GM19099 (cell line): ENCODE measurements around the gene TPCN1.

ENCODE experiments used
- POLR2A ChIP-seq: IDR thresholded peaks from 3 replicates; pipeline ENCODE4 v1.6.1; 2011; ENCODE audit warnings: low read depth; ENCODE audit not compliant: insufficient read length; ENCODE audit errors: extremely low read depth

The TPCN1 gene

DNA sequence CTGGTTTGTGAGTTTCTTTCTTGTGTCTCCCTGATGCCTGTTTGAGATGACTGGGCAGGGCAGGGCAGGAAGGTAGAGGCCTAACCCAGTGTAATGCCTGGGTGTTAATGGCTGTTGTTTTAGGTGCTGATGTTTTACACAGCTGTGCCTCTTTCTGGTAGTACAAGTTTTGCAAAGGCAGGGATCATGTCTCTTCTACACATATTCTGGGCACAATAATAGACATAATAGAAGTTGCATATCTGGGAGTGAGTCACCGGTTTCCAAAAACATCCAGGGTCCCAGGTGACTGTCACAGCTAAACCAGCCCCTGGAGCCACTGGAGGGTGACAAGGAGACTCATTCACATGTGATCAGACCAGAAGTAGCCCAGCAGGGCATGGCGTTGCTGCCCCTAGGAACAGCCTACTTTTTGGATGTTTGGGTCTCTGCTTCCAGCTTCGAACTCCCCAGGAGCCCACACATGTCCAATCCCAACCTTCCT is 18.1 kb downstream of the TPCN1 start:
- TF ChIP-seq POLR2A = no peak

DNA sequence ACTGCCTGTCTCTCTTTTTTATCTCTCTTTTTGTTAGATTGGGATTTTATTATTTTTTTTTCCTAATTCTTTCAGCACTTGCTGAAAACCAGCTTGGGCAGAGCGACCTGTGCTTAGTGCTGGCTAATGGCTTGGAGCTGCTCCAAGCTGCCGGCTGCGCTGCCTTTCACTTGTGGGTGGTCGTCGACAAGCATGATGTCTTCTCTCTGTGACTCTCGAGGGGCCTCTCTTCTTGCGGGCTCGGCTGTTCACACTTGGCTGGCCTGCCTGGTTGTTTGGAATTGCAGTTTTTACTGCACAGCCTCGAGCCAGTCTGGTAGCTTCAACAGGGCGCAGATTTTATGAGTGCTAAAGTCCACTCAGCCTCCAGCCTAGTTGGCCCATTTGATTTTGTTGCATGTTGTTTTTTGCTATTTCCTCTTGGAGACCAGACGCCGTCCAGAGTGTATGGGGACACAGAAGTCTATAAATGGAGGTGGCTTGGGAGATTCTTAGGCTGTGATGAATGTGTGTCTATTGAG is 18.6 kb downstream of the TPCN1 start:
- TF ChIP-seq POLR2A = no peak

DNA sequence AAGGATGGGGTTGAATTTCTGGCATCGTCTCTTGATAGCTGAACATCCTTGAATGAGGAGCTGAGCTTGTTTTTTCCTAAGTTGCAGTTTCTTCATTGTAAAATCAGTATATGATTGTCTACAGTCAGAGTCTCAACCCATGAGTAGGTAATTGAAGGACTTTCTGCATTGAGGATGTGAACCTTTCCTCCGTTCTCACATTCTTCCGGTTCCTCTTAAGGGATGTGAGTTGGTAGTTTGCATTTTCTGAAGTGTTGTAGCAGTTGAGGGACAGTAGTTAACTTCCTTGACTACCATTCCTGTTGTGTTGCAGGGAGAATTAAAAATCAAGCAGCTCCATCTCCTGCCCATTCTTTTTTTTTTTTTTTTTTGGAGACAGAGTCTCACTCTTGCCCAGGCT is 19.1 kb downstream of the TPCN1 start:
- no peak for TF ChIP-seq POLR2A

DNA sequence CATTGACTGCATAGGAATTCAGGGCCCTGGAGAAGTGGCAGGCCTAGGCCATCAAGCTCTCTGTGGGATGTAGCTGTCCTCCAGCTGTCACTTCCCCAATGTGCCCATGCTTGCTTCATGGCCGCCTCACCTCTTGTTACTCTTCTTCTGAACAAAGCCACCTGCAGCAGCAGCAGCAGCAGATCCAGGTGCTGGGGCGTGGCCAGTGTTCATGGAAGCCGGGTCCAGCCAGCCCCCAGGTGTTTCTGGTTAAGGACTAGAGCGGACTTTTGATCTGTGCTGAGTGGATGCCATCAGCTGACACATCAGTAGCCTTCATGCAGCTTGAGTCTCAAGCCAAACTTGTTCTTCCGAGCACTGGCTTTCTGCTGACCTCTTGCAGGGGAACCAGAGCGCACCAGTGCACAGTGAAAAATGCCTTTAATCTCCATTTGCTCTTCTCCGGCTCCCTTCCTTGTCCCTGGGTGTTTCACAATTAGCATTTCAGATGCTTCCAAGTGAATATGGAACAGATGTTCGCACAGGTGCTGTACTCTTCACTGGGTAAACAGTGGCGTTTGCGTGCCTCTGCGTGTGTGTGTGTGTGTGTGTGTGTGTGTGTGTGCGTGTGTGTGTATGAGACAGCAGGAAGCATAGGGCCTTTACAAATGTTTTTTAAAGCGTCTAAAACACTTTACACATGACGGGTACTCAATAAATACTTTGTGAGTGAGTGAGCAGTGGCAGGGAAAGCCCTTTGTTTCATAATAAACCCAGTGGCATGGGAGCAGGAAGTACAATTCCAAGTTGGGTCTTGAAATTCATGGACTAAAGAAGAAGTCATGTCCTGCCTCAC is 20.1 kb downstream of the TPCN1 start:
- no peak for TF ChIP-seq POLR2A

DNA sequence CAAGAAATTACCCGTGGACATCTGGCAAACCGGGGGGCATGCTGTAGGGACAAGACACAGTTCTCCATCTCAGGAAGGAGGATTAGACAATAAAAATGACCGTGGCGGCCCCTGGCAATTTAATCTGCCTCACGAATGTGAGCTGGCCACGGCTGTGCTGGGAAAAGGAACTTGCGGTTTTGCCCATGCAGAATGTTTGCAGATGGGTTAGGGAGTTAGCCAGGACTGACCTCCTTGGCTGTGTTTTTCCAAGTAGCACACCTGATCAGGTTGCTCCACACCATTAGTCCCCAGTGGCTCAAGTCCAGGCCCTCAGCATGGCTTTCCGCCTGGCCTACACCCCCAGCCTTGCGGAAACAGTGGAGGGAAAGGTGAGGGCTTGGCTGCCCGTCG is 20.8 kb downstream of the TPCN1 start:
- no peak for TF ChIP-seq POLR2A

DNA sequence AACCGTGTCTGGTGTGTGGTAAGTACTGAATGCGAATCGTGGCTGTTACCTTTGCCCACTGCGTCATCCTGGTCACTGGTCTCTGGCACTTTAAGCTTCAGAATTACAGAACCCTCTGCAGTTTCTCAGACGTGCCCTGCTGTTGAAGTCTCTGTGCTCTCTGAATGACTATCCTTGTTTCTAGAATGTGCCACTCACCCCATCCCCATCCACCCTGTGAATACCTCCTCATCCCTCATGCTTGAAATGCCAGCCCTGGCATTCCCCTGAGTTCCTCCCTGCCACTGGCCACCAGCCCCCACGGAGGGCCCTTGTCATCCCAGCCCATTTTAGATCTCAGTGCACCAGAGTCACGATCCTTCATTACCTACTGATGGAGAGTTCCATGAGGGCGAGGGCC is 21.3 kb downstream of the TPCN1 start:
- no peak for TF ChIP-seq POLR2A

DNA sequence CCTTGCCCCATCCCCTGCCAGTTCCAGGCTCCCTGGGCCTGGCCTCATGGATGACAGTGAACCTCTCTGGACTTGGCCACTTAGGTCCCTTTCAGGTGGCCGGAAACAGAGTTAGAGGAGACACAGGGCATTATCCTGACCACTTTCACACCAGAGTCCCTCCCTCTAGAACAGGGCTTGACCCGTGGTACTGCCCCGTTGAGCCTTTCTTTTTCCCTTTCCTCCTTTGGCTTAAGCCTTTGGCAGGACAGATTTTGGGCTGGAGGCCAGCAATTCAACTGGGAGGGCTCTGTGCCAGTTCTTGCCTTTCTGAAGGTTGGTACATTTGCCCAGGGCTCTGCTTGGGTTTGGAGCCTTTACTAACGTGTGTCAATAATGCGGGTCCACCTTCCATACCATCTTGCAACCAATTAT is 22.8 kb downstream of the TPCN1 start:
- no peak for TF ChIP-seq POLR2A

DNA sequence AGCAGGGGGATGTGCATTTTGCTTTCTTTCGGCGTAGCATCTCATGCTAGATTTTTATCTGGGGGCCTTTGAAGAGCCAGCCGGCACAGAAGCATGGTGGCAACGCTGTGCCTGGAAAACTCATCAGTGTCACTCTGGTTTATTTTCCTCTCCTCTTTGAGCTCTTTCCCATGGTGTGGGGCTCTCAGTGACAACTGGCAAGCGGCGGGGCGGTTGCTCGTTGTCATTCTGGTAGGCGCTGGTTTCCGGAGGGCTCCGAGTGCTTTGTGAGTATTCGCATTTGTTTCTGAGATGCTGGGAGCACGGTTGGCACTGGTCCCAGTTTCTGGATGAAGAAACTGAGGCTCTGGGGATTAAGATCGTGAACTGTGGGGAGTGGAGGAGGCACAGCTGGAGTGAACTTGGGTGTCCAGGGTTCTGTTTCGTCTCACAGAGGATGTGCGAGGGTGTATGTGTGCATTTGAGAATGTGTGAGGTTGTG is 23.3 kb downstream of the TPCN1 start:
- no peak for TF ChIP-seq POLR2A

DNA sequence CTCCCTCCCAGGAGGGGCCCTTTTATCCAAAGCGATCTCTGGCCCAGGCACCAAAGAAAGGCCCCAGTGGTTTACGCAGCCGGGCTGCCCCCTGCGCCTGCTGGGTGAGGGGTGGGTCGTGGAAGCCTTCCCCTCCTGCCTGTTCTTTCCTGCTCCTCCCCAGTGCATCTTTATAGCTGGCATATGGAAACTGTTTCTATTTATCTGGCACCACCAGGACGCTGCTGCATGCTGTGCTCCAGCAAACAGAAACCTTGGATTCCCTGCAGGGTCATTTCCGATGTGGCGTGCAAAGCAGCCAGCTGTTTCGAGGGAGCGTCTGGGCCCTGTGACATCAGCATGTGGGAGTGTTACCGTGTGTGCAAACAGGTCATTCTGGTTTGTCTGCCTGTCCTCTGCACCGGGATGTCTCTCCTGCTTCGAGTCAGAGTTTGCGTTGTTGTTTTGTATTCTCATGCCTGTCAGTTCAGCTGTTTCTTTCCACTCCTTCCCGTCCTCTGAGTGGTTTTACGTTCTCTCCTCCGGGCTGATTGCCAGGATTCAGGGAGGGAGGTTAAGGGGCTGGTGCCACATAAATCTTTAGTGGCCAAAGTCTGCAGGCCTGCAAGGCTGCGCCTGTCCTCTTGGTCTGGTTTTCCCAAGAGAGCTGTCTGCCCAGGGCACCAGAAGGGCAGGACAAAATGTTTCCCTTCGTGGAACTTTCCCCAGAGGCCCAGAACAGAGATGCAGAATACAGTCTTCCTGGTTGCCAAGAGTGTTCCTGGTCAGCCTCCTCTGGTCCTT is 24.6 kb downstream of the TPCN1 start:
- no peak for TF ChIP-seq POLR2A

DNA sequence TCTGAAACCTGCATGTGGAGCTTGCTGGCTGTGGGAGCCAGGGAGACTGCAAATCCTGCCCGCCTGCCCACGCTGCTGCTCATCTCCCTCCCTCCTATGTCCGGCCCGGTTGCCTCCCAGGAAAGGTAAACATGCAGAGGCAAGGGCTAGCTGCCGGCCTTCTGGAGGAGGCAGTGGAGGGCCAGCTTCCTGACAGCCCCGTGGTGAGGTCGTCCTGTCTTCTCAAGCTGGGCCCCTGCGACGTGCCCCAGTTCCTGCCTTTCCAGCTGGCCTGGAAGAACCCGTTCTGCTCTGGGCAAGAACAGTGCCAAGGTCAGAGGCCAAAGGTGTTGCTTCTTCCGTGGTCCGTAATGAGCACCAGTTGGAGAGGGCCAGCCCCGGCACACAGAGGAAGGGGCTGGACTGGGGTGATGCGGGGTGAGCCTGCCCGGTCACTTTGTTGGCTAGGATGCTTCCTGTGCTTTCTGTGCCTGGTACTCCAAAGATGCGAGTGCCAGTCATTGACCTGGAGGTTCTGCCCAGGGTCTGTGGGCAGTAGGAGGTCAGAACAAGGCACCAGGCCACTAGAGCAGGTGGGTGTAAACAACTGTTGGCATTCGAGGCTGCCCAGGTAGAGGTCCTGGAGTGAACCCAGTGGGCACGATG is 25.3 kb downstream of the TPCN1 start:
- TF ChIP-seq POLR2A = no peak

DNA sequence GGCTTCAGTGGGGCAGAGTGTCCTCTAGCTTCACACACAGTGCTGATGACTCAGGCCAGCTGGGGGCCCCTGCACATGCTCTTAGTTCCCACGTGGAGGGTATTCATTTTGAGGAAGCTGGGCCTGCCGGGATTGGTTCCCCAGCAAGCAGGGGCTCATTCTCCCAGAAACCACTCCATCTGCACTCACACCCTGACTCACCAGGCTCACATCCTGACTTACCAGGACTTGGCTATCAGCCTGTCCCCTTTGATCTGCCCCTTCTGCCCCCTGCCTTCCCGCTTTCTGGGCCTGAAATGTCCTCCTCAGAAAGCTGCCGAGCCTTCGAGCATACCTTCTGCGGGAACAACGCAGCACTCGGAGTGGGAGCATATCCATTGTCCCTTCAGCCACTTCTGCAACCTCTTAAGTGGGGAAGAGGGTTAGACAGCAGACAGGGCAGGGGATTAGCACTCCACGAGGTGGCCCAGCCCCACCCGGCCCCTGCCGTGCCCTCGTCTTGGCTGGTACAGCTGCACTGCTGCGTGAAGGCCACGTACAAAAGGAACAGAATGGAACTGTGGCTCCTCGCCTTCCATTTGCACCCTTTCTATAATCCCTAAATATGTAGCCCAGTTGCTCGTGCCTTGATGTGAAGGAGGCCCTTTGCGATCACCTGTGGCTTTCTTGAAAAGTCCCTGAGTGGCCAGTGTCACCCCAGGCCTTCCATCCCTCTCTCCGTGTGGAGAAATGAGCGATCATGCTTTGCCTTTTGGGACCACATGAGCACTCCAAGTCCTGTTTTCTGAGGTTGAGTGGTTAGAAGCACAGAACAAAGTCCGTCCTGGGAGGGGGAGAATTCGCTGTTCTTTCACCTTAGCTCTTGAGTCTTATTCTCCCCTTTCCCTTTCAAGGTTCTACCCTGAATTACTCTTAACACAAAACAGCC is 26.1 kb downstream of the TPCN1 start:
- TF ChIP-seq POLR2A = no peak

DNA sequence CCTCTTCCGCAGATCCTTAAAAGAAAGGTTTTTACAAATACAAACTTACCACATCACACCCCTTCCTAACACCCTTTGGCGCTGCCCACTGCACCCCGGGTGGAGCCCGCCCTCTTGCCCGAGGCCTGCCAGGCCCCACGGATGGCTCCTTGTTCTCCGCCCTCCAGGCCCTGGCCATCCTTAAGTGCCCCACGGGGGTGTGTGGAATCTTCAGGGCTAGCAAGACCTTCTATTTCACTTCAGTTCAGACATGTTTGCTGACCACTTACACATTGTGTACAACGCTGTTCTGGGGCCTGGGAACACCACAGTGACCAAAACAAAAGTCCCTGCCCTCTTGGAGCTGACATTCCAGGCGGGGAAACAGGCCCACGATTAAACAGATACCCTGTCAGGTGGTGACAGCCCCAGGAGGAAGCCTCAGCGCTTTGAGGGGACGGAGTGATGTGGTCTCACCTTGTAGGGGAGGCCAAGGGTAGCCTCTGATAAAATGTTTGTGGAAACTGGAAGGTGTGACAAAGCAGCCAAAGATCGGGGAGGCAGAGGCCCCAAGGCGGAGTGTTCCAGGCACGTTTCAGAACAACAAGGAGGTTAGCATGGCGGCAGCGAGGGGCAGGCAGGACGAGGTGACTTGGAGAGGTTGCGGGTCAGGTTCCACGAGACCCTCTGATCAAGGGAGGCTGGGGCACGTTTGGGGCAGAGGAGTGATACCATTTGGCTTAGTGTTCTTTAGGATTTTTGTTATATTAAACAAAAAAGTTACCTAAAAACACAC is 27.0 kb downstream of the TPCN1 start:
- TF ChIP-seq POLR2A = no peak

DNA sequence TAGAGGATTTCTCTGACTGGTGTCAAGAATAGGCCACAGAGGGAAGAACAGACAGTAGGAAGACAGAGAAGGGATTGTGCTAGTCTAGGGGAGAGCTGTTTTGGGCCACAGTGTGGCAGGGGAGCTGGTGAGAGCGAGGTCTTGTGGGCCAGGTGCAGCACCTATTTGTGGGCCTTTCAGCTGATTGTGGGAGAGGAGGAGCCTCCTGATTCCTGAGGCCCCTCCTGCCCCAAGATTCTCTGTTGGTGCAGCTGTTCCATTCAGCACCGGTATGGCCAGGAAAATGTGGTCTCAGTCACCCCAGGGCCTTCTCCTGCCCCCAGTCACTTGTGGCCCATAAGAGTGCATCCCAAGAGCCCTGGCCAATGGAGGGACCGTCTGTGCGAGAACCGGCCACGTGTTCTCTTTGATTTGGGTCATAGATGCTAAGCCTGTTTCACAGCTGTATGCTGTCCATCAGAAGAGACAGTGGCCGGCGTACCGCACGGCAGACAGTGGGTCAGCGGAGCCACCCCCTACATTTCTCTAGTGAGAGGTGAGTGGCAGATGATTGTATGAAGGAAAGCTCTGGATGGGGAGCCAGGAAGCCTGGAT is 27.7 kb downstream of the TPCN1 start:
- TF ChIP-seq POLR2A = no peak
